ENCODE data around the gene ERC2.

Gene ERC2

GRCh38 chr3:55816794-55817576 lies 651.3 kb downstream of the ERC2 start:
- no peak for DNase-seq

GRCh38 chr3:55815262-55815661 lies 653.0 kb downstream of the ERC2 start:
- DNase-seq: no peak

- no peak for DNase-seq
These were observed 654.8 kb downstream of the ERC2 start for GRCh38 chr3:55813268-55814097.

GRCh38 chr3:55812394-55813013 lies 655.8 kb downstream of the ERC2 start:
- DNase-seq: no peak

GRCh38 chr3:55807210-55807609 lies 661.1 kb downstream of the ERC2 start:
- peak in 2 of 4 experiments; percentile 11 to 20 for DNase-seq

GRCh38 chr3:55805169-55805568 lies 663.1 kb downstream of the ERC2 start:
- no peak for DNase-seq

- DNase-seq: no peak
These were observed 663.8 kb downstream of the ERC2 start for GRCh38 chr3:55804170-55805095.

GRCh38 chr3:55802816-55803215 lies 665.5 kb downstream of the ERC2 start:
- no peak for DNase-seq

- no peak for DNase-seq
These were observed 666.6 kb downstream of the ERC2 start for GRCh38 chr3:55801676-55802075.

- no peak for DNase-seq
These were observed 667.2 kb downstream of the ERC2 start for GRCh38 chr3:55801068-55801467.

- no peak for DNase-seq
These were observed 670.5 kb downstream of the ERC2 start for GRCh38 chr3:55797775-55798174.

- DNase-seq: no peak
These were observed 671.2 kb downstream of the ERC2 start for GRCh38 chr3:55797084-55797483.

- DNase-seq: no peak
These were observed 671.7 kb downstream of the ERC2 start for GRCh38 chr3:55796533-55796932.

GRCh38 chr3:55795746-55796145 lies 672.5 kb downstream of the ERC2 start:
- no peak for DNase-seq

GRCh38 chr3:55795296-55795695 lies 673.0 kb downstream of the ERC2 start:
- DNase-seq: no peak

GRCh38 chr3:55792742-55793141 lies 675.5 kb downstream of the ERC2 start:
- DNase-seq: no peak

- no peak for DNase-seq
These were observed 676.3 kb downstream of the ERC2 start for GRCh38 chr3:55792009-55792408.

GRCh38 chr3:55790596-55791350 lies 677.5 kb downstream of the ERC2 start:
- DNase-seq: no peak

- DNase-seq: no peak
These were observed 678.8 kb downstream of the ERC2 start for GRCh38 chr3:55789516-55789915.

- no peak for DNase-seq
These were observed 685.5 kb downstream of the ERC2 start for GRCh38 chr3:55782807-55783206.

- no peak for DNase-seq
These were observed 685.9 kb downstream of the ERC2 start for GRCh38 chr3:55782351-55782750.

GRCh38 chr3:55780913-55781312 lies 687.4 kb downstream of the ERC2 start:
- DNase-seq: no peak

Measured in suppressor macrophage (primary cell).